GM18858 (cell line): Measurements from ENCODE around the gene RAP2A.
A peak's percentile ranks its signal among the peaks of the same experiment; 100 is the strongest.

Source experiments
- ATAC-seq: cut with Tn5 transposase; IDR thresholded peaks from one replicate; pipeline ENCODE4 v1.9.1; 2021; ENCODE audit not compliant: unreplicated experiment

RAP2A gene

DNA sequence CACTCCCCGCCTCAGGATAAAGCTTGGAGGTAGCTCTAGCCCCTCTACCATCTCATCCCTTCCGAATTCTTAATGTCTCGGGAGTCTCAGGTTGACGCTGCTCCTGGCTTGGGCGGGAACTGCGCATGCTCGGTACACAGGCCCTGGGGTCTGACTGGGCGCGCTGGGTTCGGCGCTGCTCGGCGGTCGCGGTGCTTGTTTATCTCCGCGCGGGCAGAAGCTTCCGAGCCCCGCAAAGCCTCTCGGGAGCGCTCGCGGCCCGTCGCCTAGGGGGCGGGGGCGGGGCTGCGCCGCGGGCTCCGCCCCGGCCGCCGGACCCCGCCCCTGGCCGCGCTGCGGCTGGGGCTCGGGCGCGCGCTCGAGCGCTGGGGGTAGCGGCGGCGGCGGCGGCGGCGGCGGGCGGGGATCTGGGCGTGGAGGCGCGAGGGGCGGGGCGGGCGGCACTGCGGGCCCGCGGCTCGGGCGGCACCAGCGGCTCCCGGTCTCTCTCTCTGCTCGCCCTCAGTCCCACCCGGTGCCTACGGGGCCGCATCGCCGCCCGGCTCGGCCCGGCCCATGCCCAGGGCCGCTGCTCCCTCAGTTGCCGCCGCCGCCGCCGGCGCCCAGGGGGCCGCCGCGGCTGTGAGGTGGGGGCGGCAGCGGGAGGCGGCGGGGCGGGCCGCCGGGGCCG is at the start of gene RAP2A:
RAP2A (plus strand) TSS at position 443 of the 670 bp plus-strand sequence. CDS start 302 bp downstream, outside the sequence.
- ATAC-seq = peak; percentile 23

DNA sequence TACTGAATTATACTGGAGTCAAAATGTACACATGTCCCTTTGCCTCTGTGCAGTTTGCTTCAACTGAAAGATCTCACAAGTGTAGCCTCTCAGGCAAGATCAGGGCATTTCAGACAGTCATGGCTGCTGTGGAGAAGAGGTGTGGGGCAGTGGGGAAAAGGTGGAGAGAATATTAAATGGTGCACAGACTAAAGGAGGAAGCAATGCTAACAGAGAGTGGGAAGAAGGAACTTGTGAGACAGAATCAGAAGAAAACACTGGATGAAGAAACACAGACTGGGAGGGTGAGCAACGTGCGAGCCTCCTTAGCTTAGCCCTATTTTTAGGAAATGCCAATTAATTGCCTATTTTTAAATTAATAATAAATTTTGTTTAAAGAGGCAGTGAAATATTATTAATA is 49.6 kb upstream of the RAP2A start:
- ATAC-seq = no peak

DNA sequence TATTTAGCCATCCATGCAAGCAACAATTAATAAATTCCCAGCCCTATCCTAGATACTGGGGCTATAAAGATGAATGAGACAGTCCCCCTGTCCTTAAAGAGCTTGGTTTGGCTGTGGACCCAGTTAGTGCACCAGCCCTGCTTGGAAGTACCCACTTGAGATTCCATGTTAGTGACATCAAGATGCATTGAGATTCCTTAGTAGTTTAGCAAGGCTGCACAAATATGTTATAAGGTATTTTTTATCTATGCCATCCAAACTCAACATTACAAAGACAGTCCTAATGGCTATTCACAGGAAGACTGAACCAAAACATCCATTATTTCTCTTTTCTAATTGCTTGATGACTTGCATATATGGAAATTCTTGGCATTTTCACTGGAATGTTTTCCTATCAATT is 48.8 kb upstream of the RAP2A start:
- no peak for ATAC-seq

DNA sequence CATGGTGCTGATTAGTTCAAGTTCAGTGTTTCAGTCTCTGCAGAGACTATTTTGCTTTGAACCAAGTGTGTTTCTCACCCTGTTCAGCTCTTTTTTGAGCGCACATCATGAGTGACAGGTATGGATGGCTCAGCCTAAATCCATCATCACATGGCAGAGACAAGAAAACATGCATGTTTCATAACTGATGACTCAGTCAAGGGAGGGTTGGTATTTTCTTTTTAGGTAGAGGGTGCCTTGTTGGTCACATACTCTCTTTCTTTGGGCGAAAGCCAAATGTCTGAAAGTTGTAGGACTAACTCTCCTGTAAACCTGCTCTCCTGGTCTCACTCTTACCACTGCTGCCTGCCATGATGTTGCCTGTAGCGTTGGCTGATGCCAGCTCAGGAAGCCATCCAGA is 48.1 kb upstream of the RAP2A start:
- no peak for ATAC-seq

DNA sequence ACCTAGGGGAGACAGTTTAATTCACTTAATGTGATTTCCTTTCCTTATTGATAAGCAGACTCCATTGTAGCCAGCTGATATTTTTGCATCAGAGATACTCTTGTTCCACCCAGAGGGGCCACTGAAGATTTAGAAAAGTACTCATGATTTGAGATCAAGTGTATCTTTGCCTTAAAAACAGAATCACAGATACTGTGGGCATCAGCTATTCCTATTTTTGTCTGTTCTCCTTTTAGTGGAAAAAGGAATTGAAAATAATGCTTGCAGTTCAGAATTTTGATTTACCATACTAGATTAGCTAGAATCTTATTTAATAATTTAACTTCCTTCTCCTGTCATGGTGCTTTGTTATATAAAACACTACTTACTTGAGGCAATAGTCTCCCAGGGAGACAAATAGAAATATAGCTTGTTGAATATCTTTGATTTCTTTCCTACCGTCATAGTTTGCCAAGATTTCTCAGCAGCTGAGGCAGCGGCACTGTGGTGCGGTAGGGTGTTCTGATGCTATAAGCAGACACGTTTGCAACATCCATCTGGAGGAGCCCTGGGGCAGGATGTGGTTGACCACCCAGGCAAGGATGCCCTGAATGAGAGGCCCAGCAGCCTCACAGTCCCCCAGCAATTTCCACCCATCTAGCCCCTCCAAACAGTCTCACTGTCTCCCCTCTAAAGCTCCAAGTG is 47.0 kb upstream of the RAP2A start:
- ATAC-seq = no peak

DNA sequence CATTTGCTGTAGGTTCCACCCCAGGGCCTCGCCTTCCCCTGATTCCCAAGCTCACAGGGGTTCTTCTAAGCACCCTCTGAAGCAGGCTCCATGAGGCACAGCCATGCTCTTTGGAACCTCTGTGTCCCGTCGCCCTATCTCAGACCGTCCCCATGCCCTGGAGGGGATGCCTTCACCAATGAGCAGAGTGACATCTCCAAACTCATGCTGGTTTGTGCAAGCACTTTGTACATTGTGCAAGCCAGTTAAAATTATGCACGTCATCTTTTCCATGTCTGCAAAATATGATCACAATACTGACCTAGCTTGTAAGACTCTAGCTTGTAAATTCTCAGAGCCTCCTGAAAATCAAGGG is 46.5 kb upstream of the RAP2A start:
- no peak for ATAC-seq

DNA sequence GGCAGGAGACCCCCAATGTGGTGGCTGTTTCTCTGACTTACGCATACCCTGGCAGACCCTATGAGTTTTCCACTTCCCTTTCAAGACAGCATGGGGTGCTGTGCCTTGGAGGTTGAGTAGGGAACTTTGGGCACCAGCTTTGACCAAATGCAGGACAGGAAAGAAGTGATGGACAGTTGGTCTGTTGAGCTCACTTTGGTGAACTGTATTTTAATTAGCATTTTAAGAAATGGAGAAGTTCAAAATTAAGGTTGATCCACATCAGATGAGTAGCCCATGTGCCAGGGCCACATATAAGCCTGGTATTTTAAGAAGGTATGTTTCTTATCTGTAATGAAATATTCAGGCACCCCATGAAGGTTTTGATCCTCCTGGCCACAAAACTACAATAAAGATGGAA is 46.1 kb upstream of the RAP2A start:
- no peak for ATAC-seq

DNA sequence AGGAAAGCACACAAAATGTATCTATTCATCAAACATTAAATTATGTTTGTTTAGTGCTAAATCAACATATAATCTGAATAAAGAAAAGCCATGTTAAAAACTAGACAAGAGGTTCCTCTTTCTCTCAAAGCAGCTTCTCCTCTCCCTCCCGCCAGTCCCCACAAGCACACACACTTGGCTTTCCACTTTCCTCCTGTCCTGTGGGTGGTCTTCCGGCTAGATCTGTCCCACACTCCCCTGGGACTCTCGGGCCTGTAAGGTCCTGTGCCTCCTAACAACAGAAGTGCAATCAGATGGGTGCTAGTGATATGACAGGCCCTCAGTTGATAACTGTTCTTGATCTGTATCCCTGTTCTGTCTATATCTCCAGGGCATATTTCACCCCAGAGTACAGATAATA is 45.6 kb upstream of the RAP2A start:
- no peak for ATAC-seq

DNA sequence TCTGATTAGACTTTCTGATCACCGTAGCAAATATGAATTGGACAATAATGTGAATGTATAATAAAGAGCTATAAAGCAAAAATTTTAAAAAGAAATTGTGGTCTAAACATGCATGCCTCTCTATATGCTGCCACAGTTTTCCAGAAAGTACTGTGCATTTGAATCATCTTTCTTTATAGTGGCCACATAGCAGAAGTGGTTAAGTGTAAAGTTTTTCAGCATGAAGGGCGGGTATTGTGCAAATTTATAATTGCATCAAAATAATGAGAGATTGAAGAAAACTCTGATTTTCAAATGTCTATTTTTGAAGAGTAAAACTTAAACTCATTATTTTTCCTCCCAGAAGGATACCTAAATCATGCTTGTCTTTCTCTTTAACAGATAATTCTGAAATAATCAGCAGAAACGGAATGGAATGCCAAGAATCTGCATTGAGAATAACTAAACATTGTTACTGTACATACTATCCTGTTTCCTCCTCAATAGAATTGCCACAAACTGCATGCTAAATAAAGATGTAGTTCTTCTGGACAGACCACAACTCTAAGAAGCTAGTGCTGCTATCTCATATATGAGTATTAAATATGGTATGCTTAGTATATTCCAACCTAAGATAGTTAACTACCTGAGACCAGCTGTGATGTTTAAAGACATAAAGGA is 42.9 kb upstream of the RAP2A start:
- no peak for ATAC-seq

DNA sequence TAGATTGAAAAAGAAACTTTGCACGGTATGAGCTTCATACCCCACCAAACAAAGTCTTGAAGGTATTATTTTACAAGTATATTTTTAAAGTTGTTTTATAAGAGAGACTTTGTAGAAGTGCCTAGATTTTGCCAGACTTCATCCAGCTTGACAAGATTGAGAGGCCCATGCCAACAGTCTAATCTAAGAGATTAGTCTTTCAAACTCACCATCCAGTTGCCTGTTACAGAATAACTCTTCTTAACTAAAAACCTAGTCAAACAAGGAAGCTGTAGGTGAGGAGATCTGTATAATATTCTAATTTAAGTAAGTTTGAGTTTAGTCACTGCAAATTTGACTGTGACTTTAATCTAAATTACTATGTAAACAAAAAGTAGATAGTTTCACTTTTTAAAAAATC is 41.9 kb upstream of the RAP2A start:
- no peak for ATAC-seq

DNA sequence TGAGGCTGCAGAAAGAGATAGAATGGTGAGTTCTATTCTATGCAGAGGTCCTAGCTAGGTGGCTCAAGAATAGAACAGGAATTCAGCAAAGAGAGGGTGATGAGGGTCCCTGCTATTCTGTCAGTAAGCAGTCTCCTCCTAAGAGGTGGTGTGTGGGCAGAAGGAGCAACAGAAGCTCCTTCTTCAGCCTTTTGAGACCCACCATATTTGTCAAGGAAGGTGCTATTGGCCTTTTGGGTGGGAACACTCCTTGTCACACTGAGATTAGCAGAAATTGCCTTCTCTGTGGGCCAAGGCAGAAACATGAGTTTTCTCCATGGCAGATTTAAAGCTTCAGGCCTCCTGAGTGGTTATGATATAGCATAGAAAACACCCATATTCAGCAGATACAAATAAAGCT is 39.4 kb upstream of the RAP2A start:
- ATAC-seq = no peak

DNA sequence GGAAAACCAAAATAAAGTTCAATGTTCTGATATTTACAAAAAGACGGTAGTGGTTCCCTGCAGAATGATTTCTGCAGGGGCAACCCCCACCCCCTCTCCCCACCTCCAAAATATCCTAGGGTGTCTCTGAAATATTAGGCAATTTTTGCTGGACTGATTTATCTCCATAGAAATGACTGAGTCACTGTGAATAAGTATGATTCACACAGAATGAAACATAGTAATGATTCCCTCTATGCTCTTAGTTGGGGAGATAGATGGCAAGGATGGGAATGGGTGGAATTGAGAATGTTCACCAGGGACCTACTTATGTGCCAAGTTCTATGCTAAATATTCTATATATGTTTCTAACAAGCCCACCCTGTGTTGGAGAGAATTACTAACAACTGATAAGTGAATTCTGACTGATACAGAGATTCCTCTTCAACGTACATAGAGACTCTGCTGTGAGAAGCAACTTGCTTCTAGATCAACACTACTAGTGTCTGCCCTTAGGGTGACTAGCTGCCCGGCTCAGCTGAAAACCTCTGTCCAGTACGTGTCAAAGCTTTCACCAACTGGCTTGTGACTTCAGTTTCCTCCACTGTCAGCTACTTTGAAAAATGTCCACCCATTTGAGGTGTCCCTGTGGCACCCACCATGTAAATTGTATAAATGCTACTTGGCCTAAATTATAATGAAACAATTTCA is 38.4 kb upstream of the RAP2A start:
- ATAC-seq = no peak

DNA sequence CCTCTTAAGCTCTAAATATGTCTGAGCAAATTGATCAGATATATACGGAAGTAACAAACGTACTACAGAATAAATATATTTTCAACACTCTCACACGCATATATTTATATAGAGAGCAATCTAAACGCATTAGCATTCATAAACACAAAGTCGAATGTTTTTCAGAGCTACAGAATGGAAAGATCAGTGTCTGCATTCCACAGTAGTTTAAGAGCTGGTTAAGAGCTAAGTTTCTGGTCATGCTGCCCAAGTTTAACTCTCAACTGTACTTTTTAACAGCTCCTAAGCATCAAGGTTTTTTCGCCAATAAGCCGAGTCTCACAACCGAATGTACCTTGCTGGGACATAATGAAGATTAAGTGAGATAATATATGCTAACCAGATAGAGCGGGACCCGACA is 36.7 kb upstream of the RAP2A start:
- ATAC-seq = no peak

DNA sequence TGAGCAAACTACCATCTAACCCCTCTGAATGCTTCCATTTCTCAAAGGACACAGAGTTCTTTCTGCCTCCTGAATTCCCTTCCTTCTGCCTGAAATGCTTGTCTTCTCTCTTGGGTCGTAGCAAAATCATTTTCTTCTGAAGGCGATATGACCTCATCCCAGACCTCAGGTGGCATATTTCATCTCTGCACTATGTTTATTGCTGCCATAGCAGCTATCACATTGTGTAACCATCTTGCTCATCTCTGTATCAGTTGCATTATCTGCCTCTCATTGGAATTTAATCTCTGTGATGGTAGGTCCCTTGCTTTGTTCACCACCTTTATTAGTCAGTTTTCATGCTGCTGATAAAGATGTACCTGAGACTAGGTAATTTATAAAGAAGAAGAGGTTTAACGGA is 32.5 kb upstream of the RAP2A start:
- no peak for ATAC-seq

DNA sequence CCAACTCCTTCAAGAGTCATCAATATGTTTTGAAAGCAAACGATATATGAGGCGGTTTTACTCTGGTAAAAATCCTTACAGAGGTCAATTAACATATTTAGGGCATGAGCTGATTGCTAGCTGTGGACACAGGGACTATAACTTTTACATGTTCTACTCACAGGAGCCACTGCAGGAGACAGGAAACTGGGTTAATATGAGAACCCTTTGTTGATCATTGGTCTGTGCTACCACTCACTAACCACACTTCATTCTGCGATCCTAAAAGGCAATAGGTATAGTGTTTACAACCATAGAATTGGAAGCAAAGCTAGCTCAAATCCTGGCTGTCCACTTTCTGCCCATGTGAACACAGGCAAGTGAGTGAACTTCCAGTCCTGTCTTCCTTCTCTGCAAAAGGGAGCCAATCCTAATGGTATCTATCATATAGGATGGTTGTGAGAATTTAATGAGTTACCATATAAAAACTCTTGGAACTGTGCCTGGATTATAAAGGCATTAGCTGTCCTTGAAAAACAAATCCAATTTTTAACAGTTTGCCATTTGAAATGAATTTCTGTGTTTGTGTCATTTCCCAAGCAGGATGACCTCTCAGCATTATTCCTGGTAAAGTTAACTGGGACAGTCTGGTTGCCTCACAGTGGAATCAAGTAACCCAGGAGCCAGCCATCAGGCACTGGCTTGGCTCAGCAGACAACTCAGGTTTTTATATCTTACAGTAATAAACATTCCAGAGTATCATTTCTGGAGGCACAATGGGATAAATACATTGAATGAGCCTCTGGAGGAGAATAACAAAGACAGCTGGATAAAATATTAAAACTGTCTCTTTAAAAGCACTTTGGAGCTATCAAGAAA is 29.8 kb upstream of the RAP2A start:
- no peak for ATAC-seq

DNA sequence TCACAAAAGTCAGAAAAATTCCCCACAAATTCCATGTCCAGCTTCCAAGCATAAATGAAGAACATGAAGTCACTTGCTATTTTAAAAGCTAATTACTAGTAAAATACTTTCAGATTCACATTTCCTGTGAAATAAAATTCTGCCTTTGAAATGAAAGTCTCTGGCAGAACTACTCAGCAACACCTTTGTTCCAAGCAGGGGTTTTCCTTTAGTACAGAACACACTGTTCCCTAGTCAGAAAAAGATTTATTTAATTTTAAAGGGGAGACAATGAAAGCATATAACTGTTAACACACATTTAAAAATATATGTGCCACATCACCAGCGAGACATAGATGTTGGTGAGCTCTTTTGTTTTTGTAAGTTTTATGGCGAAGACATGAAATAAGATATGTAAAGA is 26.4 kb upstream of the RAP2A start:
- ATAC-seq = no peak

DNA sequence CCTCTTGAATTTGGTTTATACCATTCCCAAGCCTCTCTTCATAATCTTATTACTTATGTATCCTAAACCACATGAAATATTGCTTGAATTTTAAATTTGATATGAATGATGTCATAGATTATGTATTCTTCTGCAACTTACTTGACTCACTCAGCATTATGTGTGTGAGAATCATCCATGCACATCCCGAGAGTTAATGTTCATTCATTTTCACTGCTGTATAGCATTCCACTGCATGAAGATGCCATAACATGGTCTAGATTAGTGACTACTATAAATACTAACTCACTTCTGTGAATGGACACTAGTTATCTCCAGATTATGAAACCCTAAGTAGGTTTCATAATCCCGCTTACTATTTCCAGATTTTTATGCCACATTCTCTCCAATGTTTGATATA is 25.0 kb upstream of the RAP2A start:
- ATAC-seq = no peak

DNA sequence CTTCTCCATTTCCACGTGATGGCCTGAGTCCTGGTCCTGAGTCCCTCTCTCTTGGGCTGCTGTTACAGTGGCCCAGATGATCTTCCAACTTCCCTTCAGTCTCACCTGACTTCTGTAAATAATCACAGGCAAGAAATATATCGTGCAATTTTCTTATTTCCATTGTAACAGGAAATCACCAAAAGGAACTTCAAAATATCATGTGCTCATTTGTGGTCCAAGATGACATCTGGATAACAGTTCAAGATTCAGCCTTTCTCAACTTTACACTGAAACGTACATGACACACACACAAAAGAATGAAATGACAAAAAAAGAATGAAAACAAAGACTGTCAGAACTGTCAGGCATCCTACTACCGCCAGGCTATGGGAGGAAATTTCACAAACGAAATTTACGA is 22.0 kb upstream of the RAP2A start:
- ATAC-seq = no peak

DNA sequence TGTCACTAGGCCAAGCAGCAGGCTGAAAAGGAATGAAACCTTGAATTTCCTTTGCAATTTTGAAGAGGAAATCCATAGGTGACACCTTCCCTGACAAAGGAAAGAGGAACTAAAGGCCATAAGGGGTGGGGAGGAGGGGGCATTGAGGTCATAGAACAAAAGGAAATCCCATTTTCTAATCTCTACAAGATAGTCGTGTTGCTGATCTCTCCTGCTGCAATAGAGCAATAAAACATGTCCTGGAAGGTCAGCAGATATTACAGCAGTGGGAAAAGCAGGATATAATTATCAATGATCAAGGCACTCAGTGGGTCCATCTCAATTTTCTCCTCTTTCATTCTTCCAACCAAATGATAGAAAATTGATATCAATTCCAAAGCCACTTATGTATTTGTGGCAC is 20.3 kb upstream of the RAP2A start:
- no peak for ATAC-seq

DNA sequence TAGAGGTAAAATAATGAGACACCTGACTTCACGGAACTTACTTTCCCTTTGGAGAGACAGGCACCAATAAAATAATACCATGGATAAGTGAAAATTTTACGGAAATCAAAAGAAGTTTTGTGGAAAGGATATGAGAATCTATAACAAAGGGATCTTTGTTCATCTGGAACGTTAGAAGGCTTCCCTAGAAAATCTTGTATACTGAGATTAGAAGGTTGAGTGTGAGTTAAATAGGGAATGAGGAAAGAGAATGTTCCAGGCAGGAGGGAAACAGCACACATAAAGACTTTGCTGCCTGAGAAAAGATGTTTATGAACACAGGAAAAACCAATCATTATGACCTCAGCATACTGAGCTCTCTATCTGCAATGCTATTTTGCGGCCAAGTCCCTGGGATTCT is 19.6 kb upstream of the RAP2A start:
- ATAC-seq = no peak

DNA sequence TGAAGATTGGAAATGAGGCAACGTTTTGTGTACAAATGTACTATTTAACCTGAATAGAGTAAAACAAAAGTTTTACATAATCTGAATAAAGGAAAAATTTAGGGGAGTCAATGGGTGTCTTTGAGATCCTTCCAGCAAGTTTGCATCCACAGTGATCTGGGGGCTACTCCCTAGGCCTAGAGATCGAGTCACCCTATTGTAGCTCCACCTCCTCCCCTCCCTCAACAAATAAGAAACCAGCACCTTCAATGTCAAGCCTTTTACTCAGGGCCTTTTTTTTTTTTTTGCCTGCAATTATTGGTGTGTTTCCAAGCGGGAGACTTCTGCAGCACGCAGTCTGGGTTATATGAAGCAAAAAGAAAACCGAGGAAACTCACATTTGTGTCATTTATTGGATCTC is 16.3 kb upstream of the RAP2A start:
- no peak for ATAC-seq
